Mononuclear cell (primary cell): ENCODE results near the gene IRF2BPL. TPM values are rescaled to one million over a fixed set of nuclear protein-coding genes. Genes with fewer than 3 reads are reported as not detected.

Source experiments
- H3K27me3 ChIP-seq: 2 replicates; pipeline ENCODE4 v1.6.0; 2011; ENCODE audit warnings: low read length, control low read depth; ENCODE audit not compliant: insufficient read depth
- H3K4me1 ChIP-seq: 2 replicates; pipeline ENCODE4 v1.5.1; 2011; ENCODE audit warnings: mild to moderate bottlenecking, low read length, control low read depth; ENCODE audit not compliant: insufficient read depth
- H3K4me3 ChIP-seq: 2 replicates; pipeline ENCODE4 v1.5.1; 2011; ENCODE audit warnings: mild to moderate bottlenecking, low read length, moderate library complexity
- H3K9me3 ChIP-seq: 2 replicates; pipeline ENCODE4 v1.5.1; 2011; ENCODE audit warnings: low read depth, mild to moderate bottlenecking, control low read depth, low read length
- total RNA-seq: library from RNA; depleted of rRNA; stranded (reverse); fragments of >200 nt; gene quantifications from one replicate; pipeline ENCODE4 v1.2.3, GENCODE V29; 2012

The IRF2BPL gene
- total RNA-seq, 1 donor: 36.1 TPM

DNA sequence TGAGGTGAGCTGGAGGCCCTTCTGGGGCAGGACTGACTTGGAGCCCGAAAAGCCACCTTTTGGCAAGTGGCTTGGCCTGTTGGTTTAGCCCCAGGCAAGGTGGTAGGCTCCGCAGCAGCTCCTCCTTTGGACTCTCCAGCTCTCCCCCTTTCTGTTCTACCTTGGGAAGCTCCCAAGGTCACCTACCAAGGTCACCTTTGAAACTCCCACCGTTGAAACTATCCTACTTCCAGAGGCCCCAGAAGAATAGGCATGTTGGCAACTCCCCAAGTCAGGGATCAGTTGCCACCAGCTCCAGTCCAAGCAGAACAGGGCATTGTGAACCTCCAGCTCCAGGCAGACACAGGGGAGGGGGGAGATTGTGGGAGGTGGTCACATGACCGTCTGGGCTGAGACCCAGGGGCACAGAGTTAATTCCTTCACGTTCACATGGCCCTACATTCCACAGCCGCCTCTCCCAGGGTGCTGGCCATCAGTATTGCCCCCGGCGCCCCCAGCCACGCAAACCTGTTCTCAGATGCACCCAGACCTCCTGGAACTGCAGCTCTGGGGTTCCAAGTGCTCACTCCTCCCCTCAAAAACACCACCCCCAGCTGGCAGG, 14.4 kb downstream of the IRF2BPL start:
- H3K9me3 ChIP-seq: no peaks in the 10 kb centered on the region
- no peaks in the 10 kb centered on the region for H3K27me3 ChIP-seq
- H3K4me1 ChIP-seq: peaks cover 3% of the 10 kb centered on the region

DNA sequence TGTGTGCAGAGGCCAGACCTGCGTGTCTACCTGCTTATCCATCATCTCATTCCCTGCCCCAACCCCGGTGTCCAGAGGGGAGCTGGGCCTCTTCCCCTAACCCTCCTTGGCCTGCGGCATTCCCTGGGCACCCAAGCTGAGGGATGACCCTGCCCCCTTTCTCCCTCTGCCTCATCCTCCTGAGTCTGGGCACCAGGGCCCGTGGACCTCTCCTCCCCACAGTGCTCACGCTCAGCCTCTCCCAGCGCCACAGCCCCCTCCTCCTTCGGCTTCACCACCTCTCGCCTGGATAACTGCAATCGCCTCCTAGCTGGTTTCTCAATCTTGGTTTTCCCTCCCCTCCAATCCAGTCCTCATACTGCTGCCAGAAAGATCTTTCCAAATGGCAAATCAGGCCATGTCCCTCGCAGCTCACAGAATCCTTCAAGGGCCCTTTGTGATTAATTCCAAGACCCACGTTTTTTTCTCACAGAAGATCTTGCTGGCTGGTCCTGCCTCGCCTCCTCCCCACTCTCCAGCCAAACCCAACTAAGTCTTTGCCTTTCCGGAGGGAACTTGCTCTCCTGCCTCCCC, 16.2 kb downstream of the IRF2BPL start:
- Histone ChIP-seq H3K27me3 (no peaks in the 10 kb centered on the region), H3K4me3 (no peak overlapping the region), H3K9me3 (no peaks in the 10 kb centered on the region), H3K4me1 (peaks cover 3% of the 10 kb centered on the region)

More for the DNA sequence above, 14.4 kb downstream of the IRF2BPL start:
- no peak overlapping the region for H3K4me3 ChIP-seq

GRCh38 chr14:77011245-77011644, 17.3 kb downstream of the IRF2BPL start:
- Histone ChIP-seq H3K4me3 (no peak overlapping the region), H3K4me1 (peaks cover 3% of the 10 kb centered on the region), H3K9me3 (no peaks in the 10 kb centered on the region), H3K27me3 (no peaks in the 10 kb centered on the region)

DNA sequence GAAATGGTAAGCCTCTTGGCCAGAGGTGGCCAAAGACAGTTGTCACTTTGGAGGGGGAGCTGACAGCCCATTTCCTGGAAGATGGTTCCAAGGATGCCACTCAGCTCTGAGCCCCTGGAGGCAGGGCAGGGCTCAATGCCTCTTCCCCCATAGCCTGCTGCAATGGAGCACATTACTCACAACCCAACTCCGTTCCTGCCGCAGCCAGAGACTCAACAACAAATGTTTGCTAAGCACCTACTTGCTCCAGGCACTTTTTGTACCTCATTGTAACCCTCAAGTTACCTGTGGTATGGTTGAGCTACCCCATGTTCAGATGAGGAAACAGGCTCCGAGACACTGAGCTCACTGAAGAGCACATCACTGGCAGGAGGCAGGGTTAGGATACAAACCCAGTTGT, 19.5 kb downstream of the IRF2BPL start:
- Histone ChIP-seq H3K4me1 (peaks cover 3% of the 10 kb centered on the region), H3K9me3 (no peaks in the 10 kb centered on the region), H3K4me3 (no peak overlapping the region), H3K27me3 (no peaks in the 10 kb centered on the region)

GRCh38 chr14:77008541-77008940, 20.0 kb downstream of the IRF2BPL start:
- Histone ChIP-seq H3K27me3 (no peaks in the 10 kb centered on the region), H3K9me3 (no peaks in the 10 kb centered on the region), H3K4me3 (no peak overlapping the region), H3K4me1 (peaks cover 3% of the 10 kb centered on the region)

- Histone ChIP-seq H3K4me3 (no peak overlapping the region), H3K4me1 (peaks cover 3% of the 10 kb centered on the region), H3K9me3 (no peaks in the 10 kb centered on the region), H3K27me3 (no peaks in the 10 kb centered on the region)
Observed at GRCh38 chr14:77007975-77008421, 20.5 kb downstream of the IRF2BPL start.

GRCh38 chr14:77007183-77007974, 21.1 kb downstream of the IRF2BPL start:
- H3K9me3 ChIP-seq: no peaks in the 10 kb centered on the region
- H3K4me3 ChIP-seq: no peak overlapping the region
- no peaks in the 10 kb centered on the region for H3K27me3 ChIP-seq
- peaks cover 3% of the 10 kb centered on the region for H3K4me1 ChIP-seq

DNA sequence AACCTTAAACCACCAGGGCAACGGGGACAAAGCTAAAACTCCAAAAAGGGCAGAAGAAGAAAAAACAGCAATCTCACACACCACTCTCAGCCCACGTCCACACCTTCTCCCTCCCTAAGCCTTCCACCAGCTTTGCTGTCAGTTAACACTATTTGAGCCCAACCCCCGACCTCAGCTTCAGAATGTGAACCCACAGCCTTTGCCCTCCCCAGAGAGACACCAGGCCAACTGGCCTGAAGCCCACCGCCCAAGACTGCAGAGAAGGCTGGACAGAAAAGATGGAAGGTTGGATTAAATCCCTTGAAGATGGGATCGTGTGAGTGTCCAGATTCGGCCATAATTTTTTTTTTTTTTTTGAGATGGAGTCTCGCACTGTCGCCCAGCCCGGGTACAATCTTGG, 22.4 kb downstream of the IRF2BPL start:
- H3K4me3 ChIP-seq: no peak overlapping the region
- H3K27me3 ChIP-seq: no peaks in the 10 kb centered on the region
- peaks cover 2% of the 10 kb centered on the region for H3K4me1 ChIP-seq
- H3K9me3 ChIP-seq: no peaks in the 10 kb centered on the region

DNA sequence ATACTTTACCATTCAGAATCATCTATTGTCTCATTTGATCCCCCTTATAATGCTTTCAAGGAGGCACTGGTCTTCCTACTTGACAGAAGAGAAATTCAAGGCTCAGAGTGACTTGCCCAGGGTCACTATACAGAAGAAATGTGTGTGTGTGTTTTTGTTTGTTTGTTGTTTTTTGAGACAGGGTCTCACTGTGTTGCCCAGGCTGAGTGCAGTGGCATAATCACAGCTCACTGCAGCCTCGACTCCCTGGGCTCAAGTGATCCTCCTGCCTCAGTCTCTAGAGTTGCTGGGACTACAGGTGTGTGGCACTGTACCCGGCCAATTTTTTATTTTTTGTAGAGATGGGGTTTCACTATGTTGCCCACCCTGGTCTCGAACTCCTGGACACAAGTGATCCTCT, 22.9 kb downstream of the IRF2BPL start:
- Histone ChIP-seq H3K9me3 (no peaks in the 10 kb centered on the region), H3K4me1 (peaks cover 8% of the 10 kb centered on the region), H3K4me3 (no peak overlapping the region), H3K27me3 (no peaks in the 10 kb centered on the region)

DNA sequence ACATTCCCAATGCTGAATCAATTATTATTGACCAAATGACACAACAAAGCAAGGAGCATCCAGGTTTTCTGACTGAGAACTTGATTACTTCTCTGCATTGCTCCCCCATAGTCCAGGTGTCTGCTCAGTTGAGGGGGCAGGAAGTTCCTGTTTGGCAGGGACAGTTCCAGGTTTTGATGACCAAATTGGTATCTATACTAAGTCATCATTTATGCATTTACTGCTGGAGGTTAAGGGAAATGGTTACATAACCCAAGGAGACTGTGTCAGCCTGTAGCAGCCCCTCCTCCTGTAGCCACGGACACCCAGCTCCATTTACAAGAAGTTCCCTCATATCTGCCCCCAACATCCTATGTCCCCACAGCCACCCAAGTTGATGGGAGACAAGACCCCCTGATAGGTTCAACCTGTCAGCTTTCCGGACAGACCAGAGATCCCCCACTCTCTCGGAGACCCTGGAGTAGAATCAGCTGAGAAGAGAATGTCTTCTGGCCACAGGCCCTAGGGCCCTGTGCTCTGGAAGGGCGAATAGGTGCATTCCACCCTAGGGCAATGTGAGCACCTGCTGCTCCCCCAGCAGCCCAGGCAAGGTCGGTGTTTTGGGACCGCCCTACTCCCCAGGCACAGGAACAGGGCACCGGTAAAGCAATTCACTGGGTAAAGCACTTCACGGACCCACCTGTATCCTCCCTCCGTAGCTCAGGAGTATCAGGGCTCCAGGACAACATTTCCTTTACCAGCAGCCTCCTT, 23.6 kb downstream of the IRF2BPL start:
- H3K27me3 ChIP-seq: no peaks in the 10 kb centered on the region
- H3K9me3 ChIP-seq: no peaks in the 10 kb centered on the region
- peaks cover 11% of the 10 kb centered on the region for H3K4me1 ChIP-seq
- H3K4me3 ChIP-seq: no peak overlapping the region

DNA sequence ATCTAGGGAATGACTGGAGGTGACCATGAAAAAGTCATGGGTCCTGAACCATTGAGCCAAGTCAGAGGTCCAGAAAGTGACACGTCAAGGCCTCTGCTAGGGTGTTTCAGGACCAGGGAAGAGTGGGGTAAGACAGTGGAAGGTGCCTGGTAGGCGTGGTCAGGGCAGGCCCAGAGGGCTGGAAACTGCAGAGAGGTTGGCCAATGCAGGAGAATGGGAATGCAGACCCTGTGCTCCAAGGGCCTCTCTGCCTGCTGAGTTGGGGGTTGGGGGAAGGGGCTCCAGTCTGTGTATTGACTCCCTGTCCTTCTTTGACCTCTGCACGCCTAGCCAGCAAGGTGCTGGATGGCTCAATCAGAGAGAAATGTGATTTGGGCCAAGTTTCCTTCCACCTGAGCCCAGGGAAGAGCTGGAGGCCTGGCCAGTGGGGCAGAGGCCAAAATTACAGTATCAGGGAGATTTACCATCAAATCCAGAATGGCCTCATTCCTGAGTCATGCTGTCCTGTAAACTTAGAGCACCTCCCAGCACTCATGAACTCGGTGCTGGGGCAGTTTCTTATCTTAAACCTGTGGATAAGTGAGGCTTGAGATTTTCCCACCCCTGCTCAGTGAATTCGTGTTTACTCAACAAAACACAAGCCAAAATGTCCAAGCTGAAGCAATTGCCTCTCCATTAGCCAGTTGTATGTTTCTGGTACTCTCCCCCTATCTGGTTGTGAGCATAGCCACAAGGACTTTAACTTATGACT, 24.4 kb downstream of the IRF2BPL start:
- no peaks in the 10 kb centered on the region for H3K9me3 ChIP-seq
- no peak overlapping the region for H3K4me3 ChIP-seq
- no peaks in the 10 kb centered on the region for H3K27me3 ChIP-seq
- peaks cover 11% of the 10 kb centered on the region for H3K4me1 ChIP-seq

DNA sequence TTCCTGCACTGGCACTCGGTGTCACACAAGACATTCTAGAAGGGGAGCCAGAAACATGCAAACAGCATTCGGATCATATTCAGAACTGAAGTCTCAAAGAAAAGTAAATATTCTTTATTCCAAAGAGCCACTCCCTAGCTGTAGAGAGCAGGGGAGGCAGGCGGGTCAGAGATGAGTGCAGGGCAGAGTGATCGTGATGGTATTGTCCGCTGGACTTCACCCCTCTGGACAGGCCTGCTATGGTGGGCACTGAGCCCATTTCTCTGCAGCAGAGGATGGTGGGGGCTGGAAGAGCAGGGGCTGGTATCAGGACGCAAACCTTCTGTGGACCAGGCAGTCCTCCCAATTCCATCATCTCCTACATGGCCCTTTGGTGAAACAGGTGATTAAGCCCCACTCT, 25.6 kb downstream of the IRF2BPL start:
- Histone ChIP-seq H3K4me3 (no peak overlapping the region), H3K27me3 (no peaks in the 10 kb centered on the region), H3K9me3 (no peaks in the 10 kb centered on the region), H3K4me1 (peaks cover 11% of the 10 kb centered on the region)

DNA sequence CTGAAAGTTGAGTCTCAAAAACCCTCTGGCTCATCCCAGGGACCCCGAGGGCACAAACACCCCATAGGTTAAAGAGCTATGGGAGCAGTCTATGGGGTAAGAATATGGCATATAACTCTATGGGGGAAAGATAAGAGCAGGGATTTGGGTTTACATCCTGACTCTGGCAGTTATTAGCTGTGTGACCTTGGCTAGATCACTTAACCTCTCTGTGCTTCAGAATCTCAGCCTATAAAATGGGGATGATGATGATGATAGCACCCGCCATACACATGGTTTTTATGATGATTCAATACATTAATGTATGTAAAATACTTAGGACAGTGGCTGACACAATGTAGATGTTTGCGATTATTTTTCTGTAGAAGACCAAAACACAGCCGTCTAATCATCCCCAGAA, 26.2 kb downstream of the IRF2BPL start:
- no peaks in the 10 kb centered on the region for H3K27me3 ChIP-seq
- peaks cover 11% of the 10 kb centered on the region for H3K4me1 ChIP-seq
- no peaks in the 10 kb centered on the region for H3K9me3 ChIP-seq
- no peak overlapping the region for H3K4me3 ChIP-seq

- Histone ChIP-seq H3K27me3 (no peaks in the 10 kb centered on the region), H3K9me3 (no peaks in the 10 kb centered on the region), H3K4me3 (no peak overlapping the region), H3K4me1 (peaks cover 11% of the 10 kb centered on the region)
Observed at GRCh38 chr14:77000340-77001270, 27.9 kb downstream of the IRF2BPL start.
